Adrenal gland (tissue), 5 donors: ENCODE data around the gene HMGB1.

Source experiments
- POLR2A ChIP-seq, 2 donors: fragments of 450-650 bp; IDR thresholded peaks; one replicate each; pipeline ENCODE4 v1.6.1; 2017; ENCODE audit warnings: antibody characterized with exemption in 2 of 2, mild to moderate bottlenecking in 2 of 2, moderate library complexity in 1 of 2
- TF ChIP-seq, protein P1 (sequence below), 6 experiments: fragments of 450-650 bp in 4 of 6; fragments of 200-600 bp in 2 of 6; sonication (generic) in 1 of 6; IDR thresholded peaks; 1 replicate in 5 of 6; 2 replicates in 1 of 6; pipeline versions ENCODE4 v1.5.1 to v1.8.0; 2016 to 2021; ENCODE audit warnings: antibody characterized with exemption in 6 of 6, mild to moderate bottlenecking in 2 of 6, moderate library complexity in 1 of 6
- donor health status: DM: no; HTN: no; CAD: no.

DNA sequence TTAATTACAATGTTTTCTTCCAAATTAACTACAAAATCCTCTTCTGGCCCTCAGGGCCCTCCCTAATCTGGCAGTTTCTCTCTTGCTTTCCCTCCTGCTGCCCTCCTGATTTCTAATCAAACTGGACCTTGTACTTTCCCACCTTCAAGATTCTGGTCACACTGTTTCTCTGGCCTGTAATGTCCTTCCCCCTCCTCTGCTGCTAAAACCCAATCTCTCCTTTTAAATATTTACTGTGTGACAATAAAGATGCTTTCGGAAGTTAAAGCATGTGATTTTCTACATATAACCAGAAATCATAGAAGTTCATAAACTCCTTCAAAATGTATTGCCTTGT is 14.1 kb upstream of the HMGB1 start:
- TF ChIP-seq, protein P1, sequence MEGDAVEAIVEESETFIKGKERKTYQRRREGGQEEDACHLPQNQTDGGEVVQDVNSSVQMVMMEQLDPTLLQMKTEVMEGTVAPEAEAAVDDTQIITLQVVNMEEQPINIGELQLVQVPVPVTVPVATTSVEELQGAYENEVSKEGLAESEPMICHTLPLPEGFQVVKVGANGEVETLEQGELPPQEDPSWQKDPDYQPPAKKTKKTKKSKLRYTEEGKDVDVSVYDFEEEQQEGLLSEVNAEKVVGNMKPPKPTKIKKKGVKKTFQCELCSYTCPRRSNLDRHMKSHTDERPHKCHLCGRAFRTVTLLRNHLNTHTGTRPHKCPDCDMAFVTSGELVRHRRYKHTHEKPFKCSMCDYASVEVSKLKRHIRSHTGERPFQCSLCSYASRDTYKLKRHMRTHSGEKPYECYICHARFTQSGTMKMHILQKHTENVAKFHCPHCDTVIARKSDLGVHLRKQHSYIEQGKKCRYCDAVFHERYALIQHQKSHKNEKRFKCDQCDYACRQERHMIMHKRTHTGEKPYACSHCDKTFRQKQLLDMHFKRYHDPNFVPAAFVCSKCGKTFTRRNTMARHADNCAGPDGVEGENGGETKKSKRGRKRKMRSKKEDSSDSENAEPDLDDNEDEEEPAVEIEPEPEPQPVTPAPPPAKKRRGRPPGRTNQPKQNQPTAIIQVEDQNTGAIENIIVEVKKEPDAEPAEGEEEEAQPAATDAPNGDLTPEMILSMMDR (IDR thresholded peaks at IDR 0.05) = no peak
- no peak for TF ChIP-seq POLR2A (IDR thresholded peaks at IDR 0.05)
